SK-N-SH treated with all-trans-retinoic acid at 6 μM for 48 hours (cell line): ENCODE data around the gene AADACL2.

Experiments used
- ARNTL ChIP-seq: fragments of 450-650 bp; formaldehyde crosslinking; IDR thresholded peaks from 2 replicates; pipeline ENCODE4 v1.5.0; 2020; ENCODE audit warnings: low read depth, mild to moderate bottlenecking, moderate library complexity, borderline replicate concordance
- CREB5 ChIP-seq: fragments of 250-450 bp; sonication (Bioruptor Pico); IDR thresholded peaks from 2 replicates; pipeline ENCODE4 v1.5.1; 2020; ENCODE audit warnings: low read depth, mild to moderate bottlenecking, moderate library complexity
- CSRNP3 ChIP-seq: fragments of 250-450 bp; sonication (Bioruptor Pico); IDR thresholded peaks from 2 replicates; pipeline ENCODE4 v1.5.1; 2021; ENCODE audit warnings: mild to moderate bottlenecking, moderate library complexity
- GLIS3 ChIP-seq: fragments of 250-450 bp; sonication (Bioruptor Pico); IDR thresholded peaks from 2 replicates; pipeline ENCODE4 v1.5.0; 2020; ENCODE audit warnings: mild to moderate bottlenecking, moderate library complexity
- ISL1 ChIP-seq: fragments of 250-450 bp; sonication (Bioruptor Pico); IDR thresholded peaks from 2 replicates; pipeline ENCODE4 v2.1.2; 2022; ENCODE audit warnings: mild to moderate bottlenecking, moderate library complexity
- PATZ1 ChIP-seq: fragments of 250-450 bp; sonication (Bioruptor Pico); IDR thresholded peaks from 2 replicates; pipeline ENCODE4 v1.8.0; 2020; ENCODE audit warnings: mild to moderate bottlenecking, moderate library complexity, borderline replicate concordance
- POU6F1 ChIP-seq: fragments of 250-450 bp; sonication (Bioruptor Pico); IDR thresholded peaks from 2 replicates; pipeline ENCODE4 v1.8.0; 2021; ENCODE audit warnings: low read depth, mild to moderate bottlenecking, moderate library complexity, borderline replicate concordance
- RARB ChIP-seq: fragments of 250-450 bp; sonication (Bioruptor Pico); IDR thresholded peaks from 2 replicates; pipeline ENCODE4 v1.8.0; 2021; ENCODE audit warnings: mild to moderate bottlenecking, moderate library complexity
- SNAI2 ChIP-seq: fragments of 250-450 bp; sonication (Bioruptor Pico); IDR thresholded peaks from 2 replicates; pipeline ENCODE4 v1.5.0; 2020; ENCODE audit warnings: mild to moderate bottlenecking, moderate library complexity
- TOX ChIP-seq: fragments of 250-450 bp; sonication (Bioruptor Pico); IDR thresholded peaks from 2 replicates; pipeline ENCODE4 v1.8.0; 2021; ENCODE audit warnings: mild to moderate bottlenecking, moderate library complexity, borderline replicate concordance
- ZFP3 ChIP-seq: fragments of 250-450 bp; sonication (Bioruptor Pico); IDR thresholded peaks from 2 replicates; pipeline ENCODE4 v1.5.0; 2020; ENCODE audit warnings: mild to moderate bottlenecking, moderate library complexity
- ZFP30 ChIP-seq: fragments of 450-650 bp; formaldehyde crosslinking; IDR thresholded peaks from 2 replicates; pipeline ENCODE4 v1.5.0; 2022; ENCODE audit warnings: mild to moderate bottlenecking, moderate library complexity
- ZNF565 ChIP-seq: fragments of 450-650 bp; formaldehyde crosslinking; conservative IDR thresholded peaks from 2 replicates; pipeline ENCODE4 v1.5.0; 2020; ENCODE audit warnings: low read depth, mild to moderate bottlenecking, moderate library complexity
- ZNF70 ChIP-seq: fragments of 450-650 bp; formaldehyde crosslinking; IDR thresholded peaks from 2 replicates; pipeline ENCODE4 v1.5.0; 2020; ENCODE audit warnings: mild to moderate bottlenecking, moderate library complexity

DNA sequence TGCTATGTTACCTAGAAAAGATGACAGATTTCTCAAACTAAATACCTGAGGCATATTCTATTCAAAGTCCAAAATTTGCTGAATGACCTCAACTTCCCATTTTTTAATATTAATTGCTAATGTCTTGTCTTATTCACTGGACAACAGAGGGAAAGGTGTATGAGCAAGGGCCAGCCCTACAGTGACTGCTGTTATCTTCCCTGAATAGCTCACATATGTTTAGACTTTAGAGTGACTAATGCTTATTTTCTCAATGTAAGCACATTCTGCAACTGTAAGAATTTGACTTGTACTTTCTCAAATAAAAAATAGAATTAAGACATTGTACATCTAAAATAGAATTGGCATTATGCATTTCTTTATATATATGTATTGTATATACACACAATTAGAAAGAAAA, 26.5 kb upstream of the AADACL2 start:
- TF ChIP-seq POU6F1 (CRISPR knock-in tag) (no peak), ZNF565 (CRISPR knock-in tag) (no peak), GLIS3 (CRISPR knock-in tag) (no peak), RARB (CRISPR knock-in tag) (no peak), ZFP3 (no peak), PATZ1 (no peak), ZFP30 (CRISPR knock-in tag) (no peak), CSRNP3 (CRISPR knock-in tag) (no peak), CREB5 (no peak), ARNTL (CRISPR knock-in tag) (no peak), ISL1 (CRISPR knock-in tag) (no peak), TOX (CRISPR knock-in tag) (no peak), ZNF70 (CRISPR knock-in tag) (no peak), SNAI2 (CRISPR knock-in tag) (no peak)
